HG02884 (cell line): ENCODE data around the gene MEX3C.

Experiments used
- ATAC-seq: cut with Tn5 transposase; IDR thresholded peaks from one replicate; pipeline ENCODE4 v1.9.1; 2021; ENCODE audit warnings: mild to moderate bottlenecking, moderate library complexity; ENCODE audit not compliant: unreplicated experiment

Gene MEX3C

GRCh38 chr18:51197661-51198424 lies at the start of gene MEX3C:
Gene MEX3C (minus strand): TSS chr18:51197681. CDS start chr18:51197320, 361 bp downstream.
- ATAC-seq = peak; percentile 69

DNA sequence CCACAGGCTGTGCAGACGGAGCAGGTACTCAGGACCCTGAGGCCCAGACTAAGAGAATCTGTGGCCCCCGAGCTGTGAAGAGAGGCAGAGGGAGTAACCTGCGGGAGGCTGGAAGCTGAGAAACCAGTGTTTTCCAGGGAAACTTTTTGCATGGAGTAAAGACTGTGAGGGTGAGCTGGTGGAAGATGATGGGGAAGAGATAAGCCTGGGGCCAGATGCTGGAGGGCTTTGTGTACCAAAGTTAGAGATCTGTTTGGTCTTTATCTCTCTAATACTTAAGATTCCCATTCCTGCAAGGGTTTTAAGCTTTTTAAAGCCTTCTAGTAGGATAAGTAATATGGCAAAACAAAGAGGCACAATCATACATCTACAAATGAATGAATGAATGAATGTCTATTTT lies 43.7 kb upstream of the MEX3C start:
- ATAC-seq = no peak

- ATAC-seq = no peak
These were observed 38.7 kb upstream of the MEX3C start for GRCh38 chr18:51236225-51236624.

- ATAC-seq = peak; percentile 93
These were observed 37.7 kb upstream of the MEX3C start for GRCh38 chr18:51235009-51235789.

GRCh38 chr18:51234117-51235008 lies 36.9 kb upstream of the MEX3C start:
- ATAC-seq = peak; percentile 5

- no peak for ATAC-seq
These were observed 31.8 kb upstream of the MEX3C start for GRCh38 chr18:51229328-51229727.

- no peak for ATAC-seq
These were observed 30.2 kb upstream of the MEX3C start for GRCh38 chr18:51227660-51228059.

GRCh38 chr18:51226587-51227350 lies 29.3 kb upstream of the MEX3C start:
- ATAC-seq = no peak

DNA sequence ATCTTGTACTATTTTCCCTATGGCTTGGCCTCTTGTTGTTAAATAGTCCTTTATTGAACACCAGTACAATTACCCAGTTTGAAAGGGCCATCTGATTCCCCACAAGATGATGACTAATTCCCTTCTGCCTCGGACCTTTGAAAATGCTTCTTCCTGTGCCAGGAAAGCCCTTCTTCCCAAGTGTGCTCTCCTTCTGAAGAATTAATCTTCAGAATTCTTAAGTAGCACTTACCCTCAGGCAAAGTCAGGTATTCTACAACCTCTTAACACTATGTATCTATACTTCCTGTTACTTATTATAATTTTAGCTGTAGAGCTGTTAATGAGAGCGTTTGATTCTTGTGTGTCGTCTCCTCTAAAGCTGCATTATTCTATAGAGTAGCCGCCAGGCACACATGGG lies 28.6 kb upstream of the MEX3C start:
- ATAC-seq = no peak

- no peak for ATAC-seq
These were observed 15.1 kb upstream of the MEX3C start for GRCh38 chr18:51212606-51213005.

GRCh38 chr18:51211552-51211951 lies 14.1 kb upstream of the MEX3C start:
- peak; percentile 86 for ATAC-seq

DNA sequence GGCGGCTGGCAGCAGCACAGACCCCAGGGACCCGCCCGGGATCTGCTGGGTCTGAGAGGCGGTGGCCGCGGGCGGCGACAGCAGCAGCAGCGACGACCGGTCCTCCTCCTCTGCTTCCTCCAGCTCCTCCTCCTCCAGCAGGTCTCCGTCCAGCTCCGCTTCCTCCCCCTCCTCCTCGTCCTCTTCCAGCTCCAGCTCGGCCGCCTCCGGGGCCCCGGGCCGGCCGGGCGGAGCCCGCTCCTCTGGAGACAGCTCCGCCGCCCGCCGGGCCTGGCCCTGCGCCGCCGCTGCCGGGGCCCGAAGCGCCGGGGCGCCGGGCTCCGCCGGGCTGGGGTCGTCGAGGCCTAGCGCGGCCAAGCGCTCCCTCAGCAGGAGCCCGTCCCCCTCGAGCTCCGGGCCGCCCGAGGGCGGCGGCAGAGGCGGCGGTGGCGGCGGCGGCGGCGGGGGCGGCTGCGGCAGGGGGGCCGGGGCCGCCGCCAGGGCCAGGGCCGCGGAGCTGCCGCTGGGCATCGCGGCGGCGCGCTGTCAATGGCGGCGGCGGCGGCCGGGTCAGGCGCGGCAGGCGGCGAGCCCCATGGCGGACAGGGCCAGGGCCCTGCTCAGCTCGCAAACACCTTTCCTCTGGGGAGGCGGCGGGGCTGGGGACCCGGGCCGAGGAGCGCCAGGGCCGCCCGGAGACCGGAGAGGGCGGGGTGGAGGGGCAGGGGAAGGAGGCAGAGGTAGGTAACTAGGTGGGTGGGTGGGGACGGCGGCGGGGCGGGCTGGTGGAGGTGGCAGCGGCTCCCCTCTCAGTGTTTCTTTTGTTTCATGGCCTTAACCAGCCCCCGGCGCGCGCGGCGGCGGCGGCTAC lies 445 bp downstream of the MEX3C start:
- ATAC-seq = peak; percentile 2

GRCh38 chr18:51196118-51196810 lies 1.2 kb downstream of the MEX3C start:
- ATAC-seq = peak; percentile 0

- ATAC-seq = no peak
These were observed 1.9 kb downstream of the MEX3C start for GRCh38 chr18:51195451-51196117.

GRCh38 chr18:51195086-51195450 lies 2.4 kb downstream of the MEX3C start:
- no peak for ATAC-seq

DNA sequence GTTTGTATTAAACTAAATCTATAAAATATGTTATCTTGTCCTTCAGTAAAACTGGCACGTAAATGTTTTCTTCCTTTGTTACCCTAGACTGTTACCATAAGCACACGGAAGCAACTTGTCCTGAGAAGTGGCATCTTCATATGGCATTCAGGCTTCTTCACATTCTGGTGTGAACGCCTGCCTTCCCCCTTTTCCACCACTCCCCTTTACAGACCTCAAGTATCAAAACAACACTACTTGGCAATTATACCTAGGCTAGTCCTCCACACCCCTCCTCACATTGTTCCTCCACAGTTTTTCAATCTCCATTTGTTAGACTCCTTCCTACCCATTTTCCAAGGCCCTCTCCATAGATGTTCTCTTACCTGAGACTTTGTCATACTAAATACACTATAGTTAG lies 2.9 kb downstream of the MEX3C start:
- ATAC-seq = no peak

DNA sequence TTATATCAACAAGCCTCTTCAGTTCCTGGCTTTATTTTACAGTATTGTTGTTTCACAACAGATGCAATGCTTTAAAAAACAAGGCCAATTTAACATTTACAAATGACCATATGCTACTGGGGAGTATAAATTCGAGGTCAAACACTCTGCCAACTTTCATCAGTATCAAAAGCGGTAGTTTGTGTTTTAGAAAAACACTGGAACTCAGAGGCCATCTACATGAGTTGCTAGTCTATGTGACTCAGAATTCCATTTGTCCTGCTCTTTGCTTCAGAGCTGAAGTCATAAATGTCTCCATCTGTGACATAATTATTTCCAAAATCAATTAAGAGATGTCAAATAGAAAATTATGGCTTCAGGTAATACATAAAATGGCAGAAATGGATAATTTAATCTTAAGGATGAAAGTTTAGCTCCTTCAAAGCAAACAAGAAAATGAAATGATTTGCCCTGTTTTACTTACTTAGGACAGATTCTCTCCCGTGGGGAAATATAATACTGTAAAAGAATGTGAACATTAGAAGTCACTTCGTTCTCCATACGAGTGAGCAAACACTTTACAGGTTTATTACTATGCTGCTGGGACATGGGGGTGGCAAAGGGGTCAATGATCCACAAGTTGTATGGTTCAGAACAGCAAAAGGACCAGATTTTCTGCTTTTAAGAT lies 3.7 kb downstream of the MEX3C start:
- ATAC-seq = no peak

DNA sequence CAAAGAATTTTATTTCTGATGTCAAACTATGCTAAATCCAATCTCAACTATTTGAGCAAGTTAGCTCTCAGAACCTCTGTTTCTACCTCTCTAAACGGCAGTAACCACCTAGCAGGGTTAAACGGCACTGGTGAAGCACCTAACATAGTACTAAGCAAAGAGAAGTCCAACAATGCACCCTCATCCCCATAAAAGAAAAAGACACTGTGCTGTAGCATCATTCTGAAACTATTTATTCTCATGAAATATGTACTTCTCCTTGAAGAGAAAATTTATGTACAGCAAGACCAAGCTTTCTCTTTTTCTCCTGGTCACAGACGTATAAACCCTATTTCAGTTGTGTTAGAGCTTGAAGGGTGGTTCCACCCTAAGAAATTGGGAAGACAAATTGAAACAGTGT lies 4.8 kb downstream of the MEX3C start:
- peak; percentile 12 for ATAC-seq
